Activated T-cell treated with anti-CD3 and anti-CD28 coated beads for 1 hour (primary cell): ENCODE results near the gene CELSR1.

Source experiments
- DNase-seq: peaks from one replicate; pipeline ENCODE4 v3.0.0-alpha.2; 2020; ENCODE audit warnings: low read depth

Gene CELSR1

DNA sequence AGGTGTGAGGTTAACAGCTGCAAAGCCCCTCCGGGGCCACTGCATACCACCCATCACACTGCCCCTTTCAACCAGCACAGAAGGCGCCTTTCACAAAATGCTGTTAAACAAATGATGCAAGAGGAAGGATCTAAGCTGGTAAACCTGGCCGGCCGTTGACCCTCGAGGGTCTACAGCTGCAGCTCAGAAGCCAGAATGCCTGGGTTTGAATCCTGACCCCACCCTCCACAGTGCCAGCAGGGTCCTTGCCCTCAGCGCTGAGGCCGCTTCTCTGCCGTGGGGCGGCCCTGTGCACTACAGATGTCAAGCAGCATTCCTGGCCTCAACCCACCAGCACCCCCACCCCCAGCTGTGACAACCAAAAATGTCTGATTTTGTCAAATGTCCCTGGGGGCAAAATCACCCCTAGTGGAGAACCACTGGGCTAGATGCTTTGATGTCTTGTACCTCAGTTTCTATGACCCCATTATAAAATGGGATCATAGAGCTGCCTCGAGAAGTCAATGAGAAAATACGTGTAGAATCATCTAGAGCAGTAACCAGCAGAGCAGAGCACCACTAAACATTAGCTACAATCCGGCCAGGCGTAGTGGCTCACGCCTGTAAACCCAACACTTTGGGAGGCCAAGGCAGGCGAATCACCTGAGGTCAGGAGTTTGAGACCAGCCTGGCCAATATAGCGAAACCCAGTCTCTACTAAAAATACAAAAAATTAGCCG, 77.9 kb downstream of the CELSR1 start:
- DNase-seq, result no peak

- DNase-seq, result no peak
These were observed 78.9 kb downstream of the CELSR1 start for GRCh38 chr22:46458525-46458924.

GRCh38 chr22:46457502-46458488, 79.6 kb downstream of the CELSR1 start:
- DNase-seq, result no peak

DNA sequence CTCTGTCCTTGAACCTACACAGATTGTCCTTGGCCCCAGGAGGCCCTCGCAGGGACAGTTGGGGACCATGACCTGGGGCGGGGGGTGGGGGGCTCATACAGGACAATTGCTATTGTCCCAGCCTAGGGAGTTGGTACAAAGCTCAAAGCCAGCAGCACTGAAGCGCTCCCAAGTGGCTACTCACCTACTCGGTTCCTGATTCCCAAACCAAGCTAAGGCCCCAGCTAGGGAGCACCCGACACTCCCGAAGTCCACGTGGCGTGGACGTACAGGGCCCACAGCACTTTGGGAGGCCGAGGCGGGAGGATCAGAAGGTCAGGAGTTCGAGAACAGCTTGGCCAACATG, 80.6 kb downstream of the CELSR1 start:
- DNase-seq, result no peak

DNA sequence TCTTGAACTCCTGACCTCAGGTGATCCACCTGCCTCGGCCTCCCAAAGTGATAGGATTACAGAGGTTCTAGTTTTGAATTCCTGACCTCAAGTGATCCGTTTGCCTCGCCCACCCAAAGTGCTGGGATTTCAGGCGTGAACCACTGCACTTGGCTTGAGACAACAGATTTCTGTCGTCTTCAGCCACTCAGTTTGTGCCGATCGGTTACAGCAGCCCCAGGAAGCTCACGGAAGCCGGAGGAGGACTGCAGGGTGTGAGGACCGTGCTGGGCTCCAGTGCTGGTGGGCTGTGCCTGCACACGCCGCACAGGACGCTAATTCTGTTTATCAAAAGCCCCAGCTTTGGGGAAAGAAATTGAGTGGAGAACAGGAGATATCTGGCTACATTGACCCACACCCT, 82.0 kb downstream of the CELSR1 start:
- no peak for DNase-seq

GRCh38 chr22:46454504-46455269, 82.7 kb downstream of the CELSR1 start:
- no peak for DNase-seq

DNA sequence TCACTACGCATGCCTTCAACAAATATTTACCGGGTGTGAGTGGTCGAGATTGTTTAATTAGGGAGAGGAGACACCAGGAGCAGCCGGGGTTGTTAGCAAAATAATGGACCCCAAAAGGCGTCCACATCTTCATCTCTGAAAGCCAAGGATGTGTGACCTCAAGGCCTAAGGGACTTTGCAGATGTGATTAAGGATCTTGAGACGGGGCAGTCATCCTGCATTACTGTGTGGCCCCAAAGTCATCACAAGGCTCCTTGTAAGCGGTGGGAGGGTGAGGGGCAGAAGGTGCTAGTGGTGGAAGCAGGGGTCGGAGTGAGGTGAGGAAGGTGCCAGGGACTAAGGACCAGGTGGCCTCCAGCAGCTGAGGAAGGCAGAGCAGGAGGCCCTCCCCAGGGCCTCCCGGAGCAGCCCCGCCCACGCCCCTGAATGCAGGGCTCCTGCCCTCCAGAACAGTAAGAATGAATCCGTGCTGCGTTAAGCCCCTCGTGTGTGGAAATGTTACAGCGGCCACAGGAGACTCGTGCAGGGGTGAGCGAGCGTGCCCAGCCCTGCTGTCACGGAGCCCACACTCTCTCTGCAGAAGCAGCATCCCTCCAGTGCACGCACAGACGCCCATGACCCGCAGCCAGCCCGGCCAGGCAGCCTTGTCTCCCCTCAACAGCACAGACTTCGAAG, 83.5 kb downstream of the CELSR1 start:
- no peak for DNase-seq

DNA sequence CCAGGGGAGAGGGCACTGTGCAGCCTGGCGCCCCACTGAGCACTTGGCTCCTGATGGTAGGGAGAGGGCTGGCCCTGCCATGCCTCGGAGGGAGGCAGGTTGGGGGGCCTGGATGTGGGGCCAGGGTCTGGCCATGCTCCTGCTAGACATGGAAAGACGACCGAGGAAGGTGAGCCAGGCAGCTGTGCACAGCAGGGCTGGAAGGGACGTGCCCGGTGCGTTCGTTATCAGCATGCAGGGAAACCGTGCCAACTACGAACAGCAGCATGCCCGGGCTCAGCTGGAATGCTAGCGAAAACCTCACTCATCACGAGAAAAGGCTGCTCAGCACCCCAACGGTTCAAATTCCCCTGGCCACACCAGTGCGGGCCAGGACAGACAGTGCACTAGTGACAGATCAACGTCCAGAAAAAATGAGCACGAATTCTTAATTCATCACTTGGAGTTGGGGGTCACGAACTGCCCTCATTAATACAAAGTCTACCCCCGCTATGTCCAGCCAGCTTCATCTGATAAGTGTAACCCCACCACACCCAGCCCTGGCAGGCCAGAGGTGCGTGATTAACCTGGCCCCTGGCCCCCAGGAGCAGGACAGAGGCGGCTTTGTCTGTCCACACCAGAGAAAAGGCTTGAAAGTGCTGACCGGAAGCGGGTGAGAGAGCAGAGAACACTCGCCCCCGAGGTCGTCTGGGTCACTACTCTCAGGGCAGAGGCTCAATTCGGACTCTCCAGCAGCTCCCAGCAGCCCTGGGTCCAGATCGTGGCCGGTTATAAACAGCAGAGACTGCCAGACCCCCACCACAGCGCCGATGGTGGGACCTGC, 84.2 kb downstream of the CELSR1 start:
- DNase-seq, result no peak

DNA sequence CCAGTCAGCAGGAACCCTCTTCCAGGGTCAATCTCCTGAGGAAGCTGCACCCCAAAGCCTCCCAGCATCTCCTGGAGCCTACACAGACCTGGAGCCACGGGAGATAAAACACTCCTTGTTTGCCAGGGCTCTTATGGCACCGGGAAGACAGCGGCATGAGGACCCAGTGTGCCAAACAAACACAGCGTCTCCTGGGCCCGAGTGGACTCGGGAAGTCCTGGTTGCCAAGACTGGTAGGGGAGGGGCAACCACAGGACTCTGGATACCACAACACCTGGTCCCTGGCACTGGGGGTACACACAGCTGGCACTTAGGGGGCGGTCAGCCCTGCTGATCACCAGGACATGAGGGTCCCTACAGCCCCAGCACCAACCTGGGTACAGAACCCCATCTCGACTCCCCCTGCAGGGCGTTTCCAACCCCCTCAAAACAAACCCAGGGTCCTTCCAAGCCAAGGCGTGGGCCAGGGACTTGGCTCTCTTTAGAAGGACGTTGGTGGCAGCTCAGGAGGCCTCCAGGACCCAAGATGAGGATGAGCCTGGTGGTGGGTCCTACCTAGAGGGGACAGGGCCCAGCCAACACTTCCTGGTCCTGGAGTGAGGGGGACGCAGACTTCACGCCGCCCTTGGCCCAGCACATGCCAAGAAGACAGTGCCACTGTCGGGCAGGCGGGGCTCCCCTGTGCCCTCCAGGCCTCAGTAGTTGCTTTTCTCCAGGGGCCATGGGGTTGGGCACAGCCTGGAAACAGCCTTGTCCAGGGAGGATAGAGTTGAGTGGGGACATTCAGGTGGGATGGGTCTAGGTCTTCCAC, 85.0 kb downstream of the CELSR1 start:
- no peak for DNase-seq

- no peak for DNase-seq
These were observed 85.7 kb downstream of the CELSR1 start for GRCh38 chr22:46451741-46452140.

DNA sequence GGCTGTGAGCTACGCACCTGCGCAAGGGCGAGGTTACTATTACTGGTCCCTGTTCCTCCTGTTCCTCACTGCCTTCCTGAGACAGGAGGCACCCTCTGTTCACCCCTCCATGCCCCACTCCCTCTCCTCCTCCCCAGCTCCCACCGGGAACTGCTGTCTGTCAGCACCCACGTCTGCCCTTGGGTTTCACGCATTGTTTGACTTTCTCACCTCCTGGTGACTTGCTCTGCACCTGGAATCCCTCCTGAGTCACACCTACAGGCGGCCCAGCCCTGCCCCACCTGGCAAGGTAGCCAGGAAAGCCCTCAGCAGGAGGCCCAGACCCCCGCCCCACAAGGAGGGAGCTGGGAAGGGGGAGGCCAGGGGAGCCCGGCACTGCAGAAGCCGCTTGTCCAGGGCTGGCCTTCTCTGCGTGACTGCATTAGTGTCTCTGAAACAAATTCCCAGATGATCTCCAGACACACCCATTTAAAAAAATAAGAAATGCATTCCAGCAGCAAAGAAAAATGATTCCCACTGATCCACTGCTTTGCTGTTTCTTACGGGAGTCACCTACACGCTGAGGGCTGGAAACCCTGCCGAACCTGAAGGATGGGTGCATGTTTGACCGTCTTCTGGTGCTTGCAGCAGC, 86.4 kb downstream of the CELSR1 start:
- no peak for DNase-seq

DNA sequence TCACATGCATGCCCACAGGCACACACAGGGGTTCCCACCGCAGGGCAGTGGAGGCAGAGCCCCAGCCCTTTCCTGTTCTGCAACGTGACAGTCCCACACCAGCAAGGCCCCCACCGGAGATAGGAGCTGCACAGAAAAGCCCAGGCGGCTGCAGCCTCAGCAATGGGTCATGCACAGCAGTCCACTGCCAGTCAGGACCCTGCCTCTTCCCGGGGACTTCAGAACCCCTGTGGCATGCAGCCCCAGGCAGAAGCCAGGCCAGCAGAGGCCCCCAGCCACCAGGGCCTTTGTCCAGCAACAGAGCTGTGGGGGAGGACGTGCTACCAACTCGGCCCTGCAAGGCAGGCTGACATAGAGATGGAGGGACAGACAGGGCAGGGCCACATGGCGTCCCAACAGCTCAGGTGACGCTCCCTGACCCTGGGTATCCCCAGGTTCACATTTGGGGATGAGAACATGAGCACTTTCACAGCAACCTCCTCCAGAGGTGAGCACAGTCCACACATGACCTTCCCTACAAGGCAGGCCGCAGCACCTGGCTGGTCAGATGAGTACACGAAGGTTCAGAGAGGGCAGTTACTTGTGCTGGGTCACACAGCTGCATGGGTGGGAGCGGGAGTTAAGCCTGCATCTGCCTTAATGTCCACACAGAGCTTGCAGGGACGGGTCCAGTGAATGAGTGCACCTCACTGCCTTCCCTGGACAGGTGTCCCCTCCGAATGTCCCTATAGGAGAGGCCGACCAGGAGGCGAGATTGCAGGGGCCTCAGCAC, 87.3 kb downstream of the CELSR1 start:
- DNase-seq, result no peak

GRCh38 chr22:46449116-46449691, 88.2 kb downstream of the CELSR1 start:
- no peak for DNase-seq

DNA sequence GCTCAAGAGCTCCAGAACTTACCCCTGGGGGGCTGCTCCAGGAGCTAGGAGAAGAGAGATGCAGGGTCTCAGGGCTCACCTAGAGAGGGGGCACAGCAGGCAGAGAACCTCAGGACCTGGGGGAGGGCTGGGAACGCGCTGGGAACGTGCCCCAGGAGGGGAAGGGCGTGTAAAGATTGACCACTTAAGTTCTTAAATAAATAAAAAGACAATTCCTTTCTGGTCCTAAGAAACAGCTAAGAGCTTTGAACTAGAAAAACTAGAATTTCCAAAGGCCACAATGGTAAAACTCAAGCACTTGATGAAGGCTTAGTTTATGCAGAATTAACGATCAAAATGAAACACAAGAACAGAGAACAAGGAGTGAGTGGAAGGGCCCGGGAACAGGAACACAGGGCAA, 89.1 kb downstream of the CELSR1 start:
- DNase-seq, result no peak

DNA sequence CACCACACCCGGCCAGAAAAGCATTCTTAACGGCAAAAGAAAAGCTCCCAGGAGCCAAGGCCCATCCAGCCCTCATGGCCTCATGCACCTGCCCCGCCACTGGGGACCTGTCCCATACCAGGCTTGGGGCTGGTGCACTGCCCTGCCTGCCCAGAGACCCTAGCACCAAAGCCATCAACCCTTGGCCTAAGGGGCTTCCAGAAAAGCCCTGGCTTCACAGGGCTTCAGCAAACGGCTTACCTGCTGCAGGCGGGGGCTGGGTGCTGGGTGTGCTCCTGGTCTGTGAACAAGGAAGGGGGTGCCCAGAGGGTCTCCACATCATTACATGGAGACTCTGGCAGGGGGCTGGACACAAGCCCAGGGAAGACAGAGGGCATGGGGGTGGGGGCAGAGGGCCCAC, 89.5 kb downstream of the CELSR1 start:
- DNase-seq, result no peak

DNA sequence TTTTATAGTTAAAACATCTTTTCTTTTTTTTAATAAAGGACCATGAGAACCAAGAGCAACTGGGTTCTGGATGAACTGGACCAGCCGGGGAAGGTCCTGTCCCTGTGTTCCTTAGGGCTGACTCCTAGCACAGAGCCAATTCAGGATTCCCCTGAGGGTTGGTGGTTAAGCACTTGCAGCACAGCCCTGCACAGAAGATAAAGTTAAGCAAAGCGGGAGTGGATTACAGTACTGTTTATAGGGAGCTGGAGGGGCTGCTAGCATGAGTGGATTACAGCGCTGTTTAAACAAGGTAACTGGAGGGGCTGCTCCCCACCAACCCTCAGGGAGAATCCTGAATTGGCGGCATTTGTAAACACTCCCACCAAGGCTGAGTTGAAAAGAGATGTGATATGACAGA, 90.6 kb downstream of the CELSR1 start:
- no peak for DNase-seq

- DNase-seq, result no peak
These were observed 91.5 kb downstream of the CELSR1 start for GRCh38 chr22:46445771-46446420.

- no peak for DNase-seq
These were observed 93.0 kb downstream of the CELSR1 start for GRCh38 chr22:46444390-46444854.
